Activated effector memory CD4-positive, alpha-beta T cell treated with Interleukin-2 at 50 U/mL for 16 hours (primary cell): ENCODE data around the gene FAM163A.
"Not testable (repeated sequence)": the region's sequence is repeated elsewhere in the genome, so short reads cannot be mapped to it uniquely, and the experiment has no call there.

Experiments
- DNase-seq: peaks from one replicate; pipeline ENCODE4 v3.0.0-alpha.2; 2020

FAM163A gene

DNA sequence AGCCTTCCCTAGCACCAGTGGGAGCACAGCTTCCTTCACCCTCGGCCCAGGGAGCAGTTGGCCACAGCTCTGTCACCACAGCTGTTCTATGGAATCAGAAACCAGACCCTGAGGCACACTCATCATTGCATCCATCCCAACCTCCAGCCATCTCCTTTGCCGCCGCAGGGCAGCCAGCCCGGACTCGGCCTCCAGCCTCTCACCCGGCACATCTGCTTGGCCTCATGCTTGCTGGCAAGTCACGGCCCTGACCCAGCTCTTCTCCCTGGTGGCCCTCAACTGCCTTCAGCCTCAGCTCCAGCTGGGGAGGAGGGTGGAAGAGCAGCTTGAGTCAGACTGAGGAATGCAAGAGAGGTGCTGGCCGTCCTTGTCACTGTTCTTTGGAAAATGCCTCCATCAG is 74.7 kb downstream of the FAM163A start:
- DNase-seq = no peak

DNA sequence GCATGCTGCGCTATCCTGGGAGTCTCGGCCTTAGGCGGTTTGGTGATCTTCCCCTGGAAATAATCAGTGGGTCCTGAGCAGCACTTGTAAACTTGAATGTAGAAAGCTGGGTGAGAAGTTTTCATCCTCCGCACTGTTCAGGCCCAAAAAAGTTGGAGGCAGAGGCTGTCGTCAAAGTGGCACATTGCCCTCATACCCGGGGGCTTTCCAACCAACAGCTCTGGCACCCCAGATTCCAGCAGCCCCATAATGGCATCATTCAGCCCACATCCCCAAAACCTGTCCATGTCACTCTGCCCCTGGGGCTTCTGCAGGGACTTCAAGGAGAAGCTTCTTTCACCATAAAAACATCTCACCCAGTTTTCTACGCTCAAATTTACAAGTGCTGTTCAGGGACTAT is 75.2 kb downstream of the FAM163A start:
- DNase-seq = no peak

DNA sequence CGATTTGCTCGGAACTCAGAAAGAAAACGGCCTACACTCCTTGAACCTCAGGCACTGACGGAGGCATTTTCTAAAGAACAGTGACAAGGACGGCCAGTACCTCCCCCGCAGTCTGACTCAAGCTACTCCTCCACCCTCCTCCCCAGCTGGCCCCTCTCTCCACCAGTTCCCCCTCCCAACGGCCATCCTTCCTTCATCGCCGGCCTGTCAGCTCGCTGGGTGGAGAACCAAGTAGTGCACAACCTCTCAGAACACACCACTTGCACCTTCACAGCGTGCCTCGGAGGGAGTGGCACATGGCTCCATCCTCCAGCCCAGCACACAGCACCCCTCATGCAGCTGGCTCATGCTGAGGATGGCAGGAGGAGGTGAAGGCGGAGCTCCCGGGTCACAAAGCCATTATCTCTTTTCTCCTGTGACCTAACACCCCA is 75.7 kb downstream of the FAM163A start:
- no peak for DNase-seq

DNA sequence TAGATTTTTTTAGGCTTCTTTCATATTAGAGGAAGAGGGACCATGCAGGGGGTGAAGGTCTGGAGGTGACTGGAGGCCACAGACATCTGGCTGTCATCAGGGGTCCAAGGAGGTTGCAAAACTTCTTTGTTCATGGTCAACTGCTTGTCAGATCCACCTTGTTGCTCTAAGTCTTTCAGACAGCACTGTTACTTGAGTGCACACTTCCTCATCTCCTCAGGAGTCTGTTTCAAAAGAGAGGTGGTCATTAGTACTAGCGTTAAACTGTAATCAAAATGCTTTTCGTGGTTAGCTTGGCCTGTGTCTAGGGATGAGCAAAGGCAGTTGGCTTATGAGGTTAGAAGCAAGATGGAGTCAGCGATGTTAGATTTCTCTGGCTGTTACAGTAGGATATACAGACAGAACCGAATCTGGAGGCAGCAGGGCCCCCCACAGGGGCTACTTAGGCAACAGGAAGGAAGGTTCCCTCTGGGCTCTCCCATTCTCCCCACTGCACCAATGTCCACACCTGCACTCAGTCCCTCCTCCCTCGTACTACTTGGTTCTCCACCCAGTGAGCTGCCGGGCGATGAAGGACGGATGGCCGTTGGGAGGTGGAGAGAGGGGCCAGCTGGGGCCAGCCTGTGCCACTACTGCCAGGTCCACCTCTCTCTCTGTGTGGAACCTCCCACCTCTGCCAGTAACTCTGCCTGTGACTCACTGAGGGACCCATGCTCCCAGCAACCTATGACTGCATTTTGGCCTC is 77.3 kb downstream of the FAM163A start:
- DNase-seq = no peak

DNA sequence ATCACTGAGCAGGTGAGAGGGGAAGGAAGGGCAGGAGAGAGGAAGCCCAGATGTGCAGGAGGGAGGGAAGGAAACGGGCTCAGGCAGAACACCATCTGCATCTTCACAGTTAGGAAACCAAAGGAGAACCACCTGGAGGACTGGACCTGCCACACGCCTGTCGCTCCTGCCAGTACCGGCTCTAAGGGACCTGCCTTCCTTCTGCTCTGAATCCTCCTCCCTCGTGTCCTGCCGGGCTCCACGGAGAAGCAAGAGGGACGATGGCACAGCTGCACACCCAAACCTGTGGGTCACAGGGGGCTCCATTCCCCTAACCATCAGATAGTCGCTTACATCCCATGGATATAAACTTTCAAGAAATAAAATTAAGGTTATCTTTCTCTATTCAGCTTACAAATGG is 78.4 kb downstream of the FAM163A start:
- no peak for DNase-seq

DNA sequence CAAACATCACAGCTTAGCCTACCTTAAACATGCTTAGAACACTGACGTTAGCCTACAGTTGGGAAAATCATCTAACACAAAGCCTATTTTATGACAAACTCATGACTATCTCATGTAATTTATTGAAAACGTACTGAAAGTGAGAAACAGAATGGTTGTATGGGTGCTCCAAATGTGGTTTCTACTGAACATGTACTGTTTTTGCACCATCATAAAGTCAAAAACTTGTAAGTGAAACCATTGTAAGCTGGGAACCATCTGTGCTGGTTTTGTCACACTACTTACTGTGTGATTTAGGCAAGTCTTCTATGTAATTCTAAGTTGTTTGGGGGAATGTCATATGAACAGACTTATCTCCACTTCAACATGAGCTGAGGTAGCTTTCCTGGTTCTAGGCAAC is 79.0 kb downstream of the FAM163A start:
- no peak for DNase-seq

DNA sequence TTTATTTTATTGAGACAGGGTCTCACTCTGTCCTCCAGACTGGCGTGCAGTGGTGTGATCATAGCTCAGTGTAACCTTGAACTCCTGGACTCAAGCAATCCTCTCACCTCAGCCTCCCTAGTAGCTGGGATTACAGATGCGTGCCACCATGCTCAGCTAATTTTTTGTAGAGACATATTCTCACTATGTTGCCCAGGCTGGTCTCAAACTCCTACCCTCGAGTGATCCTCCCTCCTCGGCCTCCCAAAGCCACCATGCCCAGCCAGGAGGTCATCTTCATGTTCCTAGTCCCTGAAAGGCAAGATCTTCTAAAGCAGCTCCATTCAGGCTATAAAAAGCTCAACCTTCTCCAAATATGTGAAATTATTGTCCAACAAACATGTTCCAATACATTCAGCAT is 80.6 kb downstream of the FAM163A start:
- DNase-seq = no peak

DNA sequence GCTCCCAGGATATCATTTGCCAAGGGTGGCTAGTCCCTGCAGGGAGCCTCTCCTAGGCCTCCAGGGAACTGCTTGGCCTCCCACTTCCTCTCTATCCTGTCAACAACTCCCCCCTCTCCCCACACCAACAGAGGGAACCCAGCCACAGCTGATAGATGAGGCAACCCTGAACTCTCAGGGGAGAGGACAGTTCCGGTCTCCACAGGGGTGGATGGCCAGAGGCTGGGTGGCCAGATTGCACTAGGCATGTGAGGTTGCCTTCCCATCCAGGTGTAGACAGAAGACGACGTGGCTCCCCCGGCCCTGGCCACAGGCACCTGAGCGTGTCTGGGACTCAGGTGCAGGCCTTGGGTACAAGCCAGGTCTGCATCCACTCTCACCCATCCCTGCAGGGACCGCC is 81.2 kb downstream of the FAM163A start:
- no peak for DNase-seq

DNA sequence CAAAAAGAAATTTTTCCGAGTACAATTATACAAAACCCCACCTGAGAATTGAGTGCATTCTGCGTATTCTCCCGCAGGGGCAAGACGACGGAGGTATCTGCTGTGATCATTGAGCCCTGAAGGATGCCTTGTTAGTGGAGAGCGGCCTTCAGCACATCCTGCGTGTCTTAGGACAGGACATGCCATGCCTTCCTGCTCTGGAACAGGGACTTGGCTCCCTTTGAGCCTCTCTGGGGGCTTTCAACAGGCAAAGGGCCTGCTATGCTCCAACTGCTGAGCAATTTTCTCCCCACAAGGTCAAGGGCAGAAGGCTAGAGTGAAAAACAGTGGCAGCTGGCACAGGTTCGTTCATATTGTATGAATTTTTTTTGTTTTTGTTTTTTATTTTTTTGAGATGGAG is 82.1 kb downstream of the FAM163A start:
- DNase-seq = no peak

DNA sequence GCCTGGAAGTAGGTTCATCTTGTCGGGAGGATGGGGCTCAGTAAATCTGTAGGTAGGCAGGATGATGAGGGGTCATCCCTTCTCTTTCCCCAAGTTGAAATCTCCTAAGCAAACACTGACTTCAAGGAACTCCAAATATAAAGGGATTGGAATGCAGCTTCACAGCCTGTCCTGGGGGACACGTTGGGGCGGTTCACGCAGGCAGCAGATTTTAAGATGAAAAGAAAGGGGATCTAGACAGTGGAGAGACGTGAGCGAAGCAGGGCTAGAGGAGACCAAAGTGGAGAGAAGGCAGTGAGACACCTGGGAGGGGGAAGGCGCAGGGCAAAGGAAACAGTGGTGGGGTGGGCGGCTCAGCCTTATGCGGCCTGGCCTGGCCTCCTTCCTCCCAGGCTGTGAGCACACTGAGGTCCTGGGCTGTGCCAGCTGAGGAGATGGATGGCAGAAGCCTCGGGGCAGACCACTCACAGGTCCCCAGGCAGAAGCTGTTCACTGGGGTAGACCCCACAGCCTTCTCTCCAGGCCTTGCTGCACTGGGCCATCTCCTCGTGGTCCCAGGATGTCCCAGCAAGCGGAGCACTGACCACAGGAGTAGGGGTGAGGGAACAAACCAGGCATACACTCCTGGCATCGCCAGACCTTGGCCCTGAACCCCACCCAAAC is 82.8 kb downstream of the FAM163A start:
- no peak for DNase-seq

DNA sequence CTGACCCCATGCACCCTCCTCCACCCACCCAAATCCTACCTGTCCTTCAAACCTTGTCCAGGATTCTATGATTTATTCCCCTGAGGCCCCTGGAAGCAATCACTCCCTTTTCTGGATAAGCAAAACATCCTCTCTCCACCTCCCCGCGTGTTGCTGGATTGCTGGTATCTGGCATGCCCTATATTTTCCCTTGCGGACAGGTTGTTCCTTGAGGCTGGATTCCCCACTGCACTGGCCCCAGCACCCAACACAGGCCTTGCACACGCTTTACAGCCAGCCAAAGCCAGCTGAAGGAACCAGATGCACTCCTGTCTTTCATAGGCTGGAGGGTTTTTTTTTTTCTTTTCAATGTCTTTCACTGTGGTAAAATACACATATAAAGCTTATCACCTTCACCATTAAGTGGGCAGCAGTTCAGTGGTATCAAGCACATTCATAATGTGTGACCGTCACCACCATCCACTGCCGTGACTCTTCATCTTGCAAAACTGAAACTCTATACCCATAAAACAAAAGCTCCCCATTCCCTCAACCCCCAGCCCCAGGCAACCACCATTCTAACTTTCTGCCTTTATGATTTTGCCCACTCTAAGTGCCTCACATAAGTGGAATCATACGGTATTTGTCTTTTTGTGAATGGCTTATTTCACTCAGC is 83.7 kb downstream of the FAM163A start:
- no peak for DNase-seq

DNA sequence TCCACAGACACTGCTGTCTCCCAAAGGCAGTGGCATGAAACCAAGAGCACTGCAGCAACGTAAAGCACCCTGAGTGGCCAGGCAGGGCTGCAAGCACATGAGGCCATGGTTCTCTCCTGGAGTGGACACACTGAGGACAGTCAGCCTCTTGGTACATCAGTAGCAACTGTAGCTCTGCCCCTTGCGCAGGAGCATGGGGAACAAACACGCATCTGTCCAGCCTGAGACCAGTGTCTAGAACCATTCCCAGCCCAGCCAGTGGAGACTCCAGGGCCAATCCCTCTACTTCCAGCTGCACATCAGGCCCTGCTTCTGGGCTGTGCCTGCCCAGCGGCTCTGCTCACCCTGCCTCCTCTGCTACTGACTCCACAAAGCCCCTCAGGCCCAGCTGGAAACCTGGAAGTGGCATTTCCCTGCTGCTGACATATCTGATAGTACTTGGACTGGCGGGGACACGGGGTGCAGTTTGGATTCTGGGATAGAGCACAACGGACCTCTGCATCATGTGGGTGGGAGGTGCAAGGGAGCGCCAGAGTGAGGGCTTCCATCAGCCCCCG is 85.5 kb downstream of the FAM163A start:
- DNase-seq = no peak

DNA sequence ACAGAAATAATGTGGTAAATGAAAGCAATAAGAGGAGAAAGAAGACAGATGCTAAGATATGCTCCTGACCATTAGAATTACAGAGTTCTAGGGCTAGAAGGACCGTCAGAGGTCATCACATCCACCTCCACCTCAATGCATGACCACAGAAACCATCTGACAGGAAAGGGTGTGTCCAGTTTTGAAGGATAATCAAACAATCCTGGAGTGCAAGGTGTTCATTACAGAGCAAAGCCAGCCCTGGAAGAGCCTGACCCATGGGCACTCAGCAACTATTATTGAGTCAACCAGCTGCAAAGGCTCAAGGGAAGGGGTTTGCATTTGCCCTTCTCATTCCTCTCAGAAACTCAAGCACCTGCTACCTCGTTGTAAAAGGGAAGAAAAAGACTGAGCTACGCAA is 88.1 kb downstream of the FAM163A start:
- no peak for DNase-seq

DNA sequence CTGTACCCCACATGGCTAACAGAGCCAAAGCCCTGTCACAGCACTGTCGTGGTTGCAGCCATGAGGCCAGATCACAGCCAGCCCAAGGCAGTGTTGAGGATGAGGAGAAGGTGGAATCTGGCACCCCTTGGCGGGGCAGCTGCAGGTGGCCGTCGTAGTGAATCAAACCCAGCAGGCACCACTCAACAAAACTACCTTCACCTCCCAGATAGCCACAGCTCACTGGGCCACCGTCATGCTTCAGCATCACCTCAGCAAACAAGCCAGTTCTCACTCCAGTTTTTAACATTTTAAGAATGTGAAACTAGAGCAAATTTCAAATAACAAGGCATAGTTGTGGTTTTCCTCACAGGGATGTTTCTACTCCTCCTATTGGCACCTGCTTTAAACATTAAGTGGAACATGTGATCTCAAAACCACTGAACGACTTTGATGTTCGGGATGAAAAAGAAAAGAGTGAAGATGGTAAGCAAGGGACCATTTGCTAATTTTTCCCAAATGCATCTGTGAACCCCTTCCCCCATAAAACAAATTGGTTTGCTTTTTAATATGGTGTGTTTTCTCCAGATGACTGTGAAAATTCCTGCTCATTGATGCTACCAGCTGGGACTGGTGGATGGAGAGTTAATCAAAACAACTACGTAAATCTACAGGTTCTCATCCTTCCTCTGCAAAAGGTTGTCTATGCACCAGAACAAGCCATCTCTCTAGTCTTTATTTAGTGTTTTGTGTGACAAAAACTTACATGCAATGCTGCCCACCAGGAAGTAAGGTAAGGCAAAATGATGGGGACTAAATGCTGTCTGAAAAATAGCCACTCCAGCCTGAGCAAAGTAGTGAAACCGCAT is 89.0 kb downstream of the FAM163A start:
- DNase-seq = no peak

DNA sequence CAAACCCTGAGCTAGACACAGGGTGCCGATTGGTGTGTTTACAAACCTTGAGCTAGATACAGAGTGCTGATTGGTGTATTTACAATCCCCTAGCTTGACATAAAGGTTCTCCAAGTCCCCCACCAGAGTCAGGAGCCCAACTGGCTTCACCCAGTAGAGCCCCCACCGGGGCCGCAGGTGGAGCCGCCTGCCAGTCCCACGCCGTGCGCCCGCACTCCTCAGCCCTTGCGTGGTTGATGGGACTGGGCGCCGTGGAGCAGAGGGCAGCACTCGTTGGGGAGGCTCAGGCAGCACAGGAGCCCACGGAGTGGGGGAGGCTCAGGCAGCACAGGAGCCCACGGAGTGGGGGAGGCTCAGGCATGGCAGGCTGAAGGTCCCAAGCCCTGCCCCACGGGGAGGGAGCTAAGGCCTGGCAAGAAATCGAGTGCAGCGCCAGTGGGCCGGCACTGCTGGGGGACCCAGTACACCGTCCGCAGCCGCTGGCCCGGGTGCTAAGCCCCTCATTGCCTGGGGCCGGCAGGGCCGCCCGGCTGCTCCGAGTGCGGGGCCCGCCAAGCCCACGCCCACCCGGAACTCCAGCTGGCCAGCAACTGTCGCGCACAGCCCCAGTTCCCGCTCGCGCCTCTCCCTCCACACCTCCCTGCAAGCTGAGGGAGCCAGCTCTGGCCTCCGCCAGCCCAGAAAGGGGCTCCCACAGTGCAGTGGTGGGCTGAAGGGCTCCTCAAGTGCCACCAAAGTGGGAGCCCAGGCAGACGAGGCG is 93.8 kb downstream of the FAM163A start:
- DNase-seq = not testable (repeated sequence)

DNA sequence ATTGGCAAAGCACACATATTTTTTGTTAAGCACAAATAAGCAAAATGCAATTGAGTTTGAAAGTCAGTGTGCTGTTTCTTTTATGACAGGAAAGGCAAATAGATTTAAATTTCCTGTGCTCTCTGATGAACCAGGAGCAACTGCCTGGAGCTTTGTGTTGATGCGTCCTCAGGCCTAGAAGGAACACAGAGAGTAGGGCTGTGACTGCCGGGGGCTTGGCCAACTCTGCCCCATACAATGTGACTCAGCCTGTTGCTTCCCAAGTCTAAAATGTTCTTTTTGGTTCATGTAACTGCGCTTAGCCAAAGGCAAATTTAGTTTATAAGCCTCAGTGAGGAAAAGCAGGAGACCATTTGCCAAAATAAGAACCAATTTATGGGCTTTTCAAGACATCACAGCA is 97.0 kb downstream of the FAM163A start:
- no peak for DNase-seq

DNA sequence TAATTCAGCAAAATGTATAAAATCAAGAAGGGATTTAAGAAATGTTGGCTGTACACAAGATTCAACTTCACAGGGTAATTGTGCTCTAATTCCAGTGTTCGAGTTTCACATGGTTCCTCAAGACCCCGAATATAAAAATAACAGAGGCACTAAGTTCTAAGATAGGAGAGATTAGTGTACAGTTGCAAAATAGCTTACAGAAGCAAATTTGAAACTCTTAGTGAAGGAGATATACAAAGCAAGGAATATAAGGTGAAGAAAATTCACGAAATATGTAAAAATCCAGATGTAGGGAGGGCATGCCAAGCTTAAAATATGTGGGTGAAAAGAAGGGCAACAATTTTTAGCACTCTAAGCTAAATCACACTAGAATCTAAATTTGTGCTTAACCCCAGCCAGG is 105.1 kb downstream of the FAM163A start:
- no peak for DNase-seq

DNA sequence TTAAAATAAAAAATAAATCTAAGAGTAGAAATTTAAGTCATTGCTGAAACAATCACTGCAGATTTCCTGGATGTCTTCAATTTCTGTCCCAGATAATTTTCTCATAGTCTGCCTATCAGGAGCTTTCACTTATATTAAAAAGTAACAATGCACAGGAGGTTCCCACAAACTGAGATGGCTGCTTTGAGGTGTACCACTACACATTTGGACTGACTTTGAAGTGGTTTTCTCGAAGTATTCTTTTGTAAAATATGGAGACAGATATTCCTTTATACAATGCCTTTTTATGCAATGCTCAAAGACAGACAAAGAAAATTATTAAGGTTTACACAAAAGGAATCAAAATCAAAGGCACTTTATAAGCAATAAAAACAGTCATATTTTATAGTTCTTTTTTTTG is 110.0 kb downstream of the FAM163A start:
- no peak for DNase-seq

DNA sequence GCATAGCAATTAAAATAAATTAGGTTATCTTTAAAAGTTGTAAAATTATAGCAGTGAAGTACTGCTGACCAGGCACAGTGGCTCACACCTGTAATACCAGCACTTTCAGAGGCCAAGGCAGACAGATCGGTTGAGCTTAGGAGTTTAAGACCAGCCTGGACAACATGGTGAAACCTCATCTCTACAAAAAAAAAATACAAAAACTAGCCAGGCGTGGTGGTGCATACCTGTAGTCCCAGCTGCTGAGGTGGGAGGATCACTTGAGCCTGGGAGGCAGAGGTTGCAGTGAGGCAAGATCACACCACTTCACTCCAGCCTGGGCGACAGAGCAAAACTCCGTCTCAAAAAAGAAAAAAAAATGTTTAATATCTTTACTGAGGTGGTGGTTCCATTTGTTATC is 112.7 kb downstream of the FAM163A start:
- not testable (repeated sequence) for DNase-seq

DNA sequence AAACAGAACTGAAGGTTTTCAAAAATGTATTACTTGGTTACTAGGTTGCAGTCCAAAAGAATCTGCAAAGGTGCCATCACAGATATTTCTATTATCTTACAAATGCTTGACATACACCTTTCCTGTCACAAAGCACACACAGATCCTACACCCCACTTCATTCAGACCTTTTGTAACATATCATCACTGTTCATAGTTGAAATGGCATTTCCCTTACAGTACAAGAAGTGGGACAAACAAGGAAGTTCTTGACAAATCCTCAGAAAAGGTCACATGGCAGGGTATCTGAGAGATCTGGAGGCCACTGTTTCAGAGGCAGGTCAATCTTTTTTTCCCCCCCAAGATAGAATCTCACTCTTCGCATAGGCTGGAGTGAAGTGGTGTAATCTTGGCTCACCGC is 113.2 kb downstream of the FAM163A start:
- DNase-seq = no peak

DNA sequence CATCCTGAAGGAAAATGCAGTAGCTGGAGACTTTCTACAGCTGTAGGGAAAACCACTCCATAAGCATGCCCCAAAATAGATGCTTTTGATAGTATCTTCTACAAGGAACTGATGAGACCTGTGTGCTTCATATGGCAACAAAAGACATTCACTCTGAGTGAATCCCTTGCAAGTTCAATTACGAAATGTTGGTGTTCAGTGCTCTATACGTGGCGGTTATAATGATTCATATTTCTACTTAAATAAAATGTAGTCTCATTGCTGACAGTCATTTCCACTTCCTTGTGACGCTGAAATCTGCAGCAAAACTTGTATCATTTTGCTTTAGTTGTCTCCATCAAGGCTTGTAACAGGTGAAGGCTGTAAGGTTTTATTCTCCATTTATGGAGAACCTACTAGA is 113.9 kb downstream of the FAM163A start:
- no peak for DNase-seq

DNA sequence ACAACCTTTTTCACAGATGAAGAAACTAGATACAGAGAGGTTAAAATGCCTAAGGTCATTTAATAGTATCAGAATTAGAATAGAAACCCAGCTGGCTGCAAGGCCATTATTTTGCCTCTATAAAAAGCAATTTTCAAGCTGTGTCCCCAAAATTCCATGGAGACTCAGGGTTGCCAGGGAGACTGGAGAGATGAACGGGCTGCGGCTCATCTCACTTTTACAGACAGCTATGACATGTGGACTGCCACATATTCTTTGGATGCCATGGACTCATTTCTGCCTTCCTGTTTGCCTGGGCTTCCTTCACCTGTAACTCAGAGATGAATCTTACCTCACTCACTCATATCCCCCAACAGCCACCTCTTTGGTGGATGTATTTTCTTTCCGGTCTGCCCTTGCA is 117.6 kb downstream of the FAM163A start:
- DNase-seq = no peak
